Epidermal melanocyte (primary cell): ENCODE measurements around the gene ZNF219.

ENCODE experiments used
- DNase-seq: peaks from one replicate; pipeline ENCODE4 v3.0.0; 2011; ENCODE audit warnings: low spot score; ENCODE audit not compliant: insufficient read length

Gene ZNF219

DNA sequence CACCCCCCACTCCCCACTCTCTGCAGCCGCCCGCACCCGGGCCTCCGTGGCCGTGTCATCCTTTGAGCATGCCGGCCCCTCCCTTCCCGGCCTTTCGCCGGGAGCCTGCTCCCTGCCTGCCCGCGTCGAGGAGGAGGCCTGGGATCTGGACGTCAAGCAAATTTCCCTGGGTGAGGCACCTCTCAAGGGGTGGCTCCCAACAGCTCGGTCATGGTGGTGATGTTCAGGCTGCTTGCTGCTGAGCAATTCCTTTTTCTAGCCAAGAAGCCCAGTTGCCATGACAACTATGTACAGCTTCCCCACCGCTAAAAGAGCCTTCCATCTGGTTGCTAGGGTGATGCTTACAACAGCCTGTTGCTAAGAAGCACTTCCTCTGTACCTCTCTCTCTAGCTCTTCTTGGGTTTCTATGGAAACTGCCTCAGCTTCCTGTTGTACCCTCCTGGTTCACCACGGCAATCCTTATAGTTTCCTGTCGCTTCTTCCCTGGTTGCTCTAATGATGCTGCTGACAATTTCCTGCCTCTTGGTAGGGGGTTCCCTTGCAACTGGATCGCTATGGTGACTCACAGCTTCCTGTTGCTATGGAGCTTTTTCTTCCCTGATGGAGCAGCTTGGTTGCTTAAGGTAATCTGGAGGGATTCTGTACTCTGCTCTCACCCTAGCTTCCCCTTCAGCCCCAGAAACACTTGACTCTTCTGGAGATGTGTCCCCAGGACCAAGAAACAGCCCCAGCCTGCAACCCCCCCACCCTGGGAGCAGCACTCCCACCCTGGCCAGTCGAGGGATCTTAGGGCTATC, 11.0 kb downstream of the ZNF219 start:
- no peak for DNase-seq

DNA sequence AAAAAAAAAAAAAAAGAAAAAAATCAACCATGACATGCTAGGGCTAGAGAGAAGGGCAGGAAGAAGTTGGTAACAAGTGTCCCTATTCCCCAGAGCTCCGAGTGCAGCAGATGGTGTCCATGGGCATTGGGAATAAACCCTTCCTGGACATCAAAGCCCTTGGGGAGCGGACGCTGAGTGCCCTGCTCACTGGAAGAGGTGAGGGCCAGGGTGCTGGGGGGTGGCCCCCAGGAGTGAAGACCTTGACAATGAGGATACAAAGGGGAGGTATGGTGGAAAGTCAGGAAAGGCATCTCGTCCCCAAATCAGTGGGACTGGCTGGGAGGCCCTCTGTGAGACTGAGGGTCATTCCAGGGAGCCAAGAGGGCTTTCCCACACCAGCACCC, 11.6 kb downstream of the ZNF219 start:
- no peak for DNase-seq

DNA sequence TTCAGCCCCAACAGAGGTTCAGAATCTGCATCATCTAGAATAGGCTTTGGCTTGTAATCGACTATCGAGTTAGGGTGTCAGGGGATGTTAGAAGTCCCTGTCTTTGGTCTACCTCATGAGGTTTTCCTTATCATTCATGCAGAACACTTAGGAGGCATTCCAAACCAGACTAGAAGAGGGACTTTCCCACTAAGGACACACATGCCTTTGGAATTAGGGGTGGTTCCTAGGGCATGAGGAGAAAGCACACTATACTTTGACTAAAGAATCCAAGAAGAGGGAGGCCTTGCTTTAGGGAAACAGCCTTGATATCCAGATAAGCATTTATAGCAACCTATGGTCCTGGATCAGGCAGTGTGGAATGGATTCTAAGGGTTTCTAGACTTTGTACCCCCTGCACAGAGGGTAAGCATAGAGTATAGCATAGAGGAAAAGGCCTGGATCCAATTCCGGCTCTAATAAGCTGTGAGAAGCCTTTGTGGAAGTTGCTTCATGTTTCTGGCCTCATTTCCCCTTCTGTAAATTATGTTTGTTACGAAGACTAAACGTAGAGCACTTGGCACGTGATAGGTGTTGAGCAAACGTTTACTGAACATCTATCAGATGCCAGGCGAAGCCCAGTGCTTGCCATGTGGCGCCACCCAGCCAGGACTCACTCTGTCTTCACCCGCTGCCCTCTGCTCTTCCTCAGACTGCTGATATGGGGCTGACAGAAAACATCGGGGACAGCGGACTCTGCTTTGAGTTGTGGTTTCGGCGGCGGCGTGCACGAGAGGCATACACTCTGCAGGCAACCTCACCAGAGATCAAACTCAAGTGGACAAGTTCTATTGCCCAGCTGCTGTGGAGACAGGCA, 13.2 kb downstream of the ZNF219 start:
- no peak for DNase-seq

GRCh38 chr14:21084396-21084795, 14.1 kb downstream of the ZNF219 start:
- no peak for DNase-seq

GRCh38 chr14:21083565-21084325, 14.7 kb downstream of the ZNF219 start:
- DNase-seq: no peak

- no peak for DNase-seq
Observed at GRCh38 chr14:21081521-21082142, 16.8 kb downstream of the ZNF219 start.

DNA sequence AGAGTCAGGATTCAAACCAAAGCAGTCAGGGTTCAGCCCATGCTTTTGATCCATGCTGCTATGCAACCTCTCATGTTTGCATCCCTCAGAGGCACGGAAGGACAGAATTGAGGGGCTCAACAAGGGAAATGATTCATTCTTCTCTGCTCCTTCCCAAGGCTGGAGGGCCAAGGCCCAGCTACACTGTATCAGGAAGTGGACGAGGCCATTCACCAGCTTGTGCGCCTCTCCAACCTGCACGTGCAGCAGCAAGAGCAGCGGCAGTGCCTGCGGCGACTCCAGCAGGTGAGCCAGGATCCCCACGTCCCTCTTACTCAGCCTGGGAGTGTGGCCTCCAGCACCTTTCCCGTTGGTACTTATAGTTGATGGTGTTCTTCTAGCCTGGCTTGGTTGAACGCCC, 19.7 kb downstream of the ZNF219 start:
- no peak for DNase-seq

- DNase-seq: no peak
Observed at GRCh38 chr14:21078287-21078686, 20.2 kb downstream of the ZNF219 start.

GRCh38 chr14:21077672-21078071, 20.8 kb downstream of the ZNF219 start:
- no peak for DNase-seq

GRCh38 chr14:21075719-21076437, 22.6 kb downstream of the ZNF219 start:
- no peak for DNase-seq

DNA sequence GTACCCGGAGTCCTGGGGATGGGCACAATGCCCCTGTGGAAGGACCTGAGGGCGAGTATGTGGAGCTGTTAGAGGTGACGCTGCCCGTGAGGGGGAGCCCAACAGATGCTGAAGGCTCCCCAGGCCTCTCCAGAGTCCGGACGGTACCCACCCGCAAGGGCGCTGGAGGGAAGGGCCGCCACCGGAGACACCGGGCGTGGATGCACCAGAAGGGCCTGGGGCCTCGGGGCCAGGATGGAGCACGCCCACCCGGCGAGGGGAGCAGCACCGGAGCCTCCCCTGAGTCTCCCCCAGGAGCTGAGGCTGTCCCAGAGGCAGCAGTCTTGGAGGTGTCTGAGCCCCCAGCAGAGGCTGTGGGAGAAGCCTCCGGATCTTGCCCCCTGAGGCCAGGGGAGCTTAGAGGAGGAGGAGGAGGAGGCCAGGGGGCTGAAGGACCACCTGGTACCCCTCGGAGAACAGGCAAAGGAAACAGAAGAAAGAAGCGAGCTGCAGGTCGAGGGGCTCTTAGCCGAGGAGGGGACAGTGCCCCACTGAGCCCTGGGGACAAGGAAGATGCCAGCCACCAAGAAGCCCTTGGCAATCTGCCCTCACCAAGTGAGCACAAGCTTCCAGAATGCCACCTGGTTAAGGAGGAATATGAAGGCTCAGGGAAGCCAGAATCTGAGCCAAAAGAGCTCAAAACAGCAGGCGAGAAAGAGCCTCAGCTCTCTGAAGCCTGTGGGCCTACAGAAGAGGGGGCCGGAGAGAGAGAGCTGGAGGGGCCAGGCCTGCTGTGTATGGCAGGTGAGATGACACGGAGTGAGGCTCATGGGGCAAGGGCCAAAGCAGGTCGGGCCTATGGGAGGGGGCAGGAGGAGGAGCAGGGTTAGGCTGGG, 23.8 kb downstream of the ZNF219 start:
- DNase-seq: no peak

- DNase-seq: no peak
Observed at GRCh38 chr14:21073921-21074320, 24.5 kb downstream of the ZNF219 start.

DNA sequence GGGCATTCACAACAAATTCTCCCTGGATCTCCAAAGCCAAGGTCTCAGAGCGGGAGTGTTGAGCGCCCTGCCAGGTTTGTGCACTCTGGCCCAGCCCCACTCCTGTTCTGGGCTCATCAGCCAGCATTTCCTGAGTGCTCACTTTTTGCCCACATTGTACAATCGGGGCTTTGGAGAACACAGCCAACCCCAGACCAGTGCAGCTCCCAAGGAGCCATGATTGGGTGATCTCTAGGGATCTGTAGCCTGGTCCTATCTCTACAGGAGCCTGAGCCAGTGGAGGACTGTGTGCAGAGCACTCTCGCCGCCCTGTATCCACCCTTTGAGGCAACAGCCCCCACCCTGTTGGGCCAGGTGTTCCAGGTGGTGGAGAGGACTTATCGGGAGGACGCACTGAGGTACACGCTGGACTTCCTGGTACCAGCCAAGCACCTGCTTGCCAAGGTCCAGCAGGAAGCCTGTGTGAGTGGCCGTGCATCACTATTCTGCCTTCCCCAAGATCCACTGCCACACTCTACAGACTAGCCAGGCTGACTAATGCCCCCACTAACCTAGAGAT, 25.6 kb downstream of the ZNF219 start:
- no peak for DNase-seq

DNA sequence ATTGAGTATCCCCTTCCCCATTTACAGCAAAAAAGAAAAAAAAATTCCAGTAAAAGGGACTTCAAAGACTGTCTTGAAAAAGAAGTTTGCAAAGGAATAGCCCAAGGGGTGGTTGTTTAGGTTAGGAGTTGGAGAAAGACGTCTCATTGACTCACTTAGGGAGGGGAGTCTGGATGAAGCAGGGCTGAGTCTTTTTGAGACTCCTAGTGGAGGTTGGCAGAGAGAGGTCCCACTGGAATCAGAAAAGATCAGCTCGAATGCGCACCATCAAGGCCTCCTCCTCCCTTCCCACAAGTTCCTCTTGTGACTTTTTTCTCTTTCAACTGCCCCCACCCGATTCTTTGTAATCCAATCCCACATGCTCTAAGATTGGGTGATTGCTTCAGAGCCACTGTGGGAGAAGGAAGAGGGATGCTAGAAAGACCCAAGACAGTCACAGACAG, 26.4 kb downstream of the ZNF219 start:
- DNase-seq: peak; percentile 50

DNA sequence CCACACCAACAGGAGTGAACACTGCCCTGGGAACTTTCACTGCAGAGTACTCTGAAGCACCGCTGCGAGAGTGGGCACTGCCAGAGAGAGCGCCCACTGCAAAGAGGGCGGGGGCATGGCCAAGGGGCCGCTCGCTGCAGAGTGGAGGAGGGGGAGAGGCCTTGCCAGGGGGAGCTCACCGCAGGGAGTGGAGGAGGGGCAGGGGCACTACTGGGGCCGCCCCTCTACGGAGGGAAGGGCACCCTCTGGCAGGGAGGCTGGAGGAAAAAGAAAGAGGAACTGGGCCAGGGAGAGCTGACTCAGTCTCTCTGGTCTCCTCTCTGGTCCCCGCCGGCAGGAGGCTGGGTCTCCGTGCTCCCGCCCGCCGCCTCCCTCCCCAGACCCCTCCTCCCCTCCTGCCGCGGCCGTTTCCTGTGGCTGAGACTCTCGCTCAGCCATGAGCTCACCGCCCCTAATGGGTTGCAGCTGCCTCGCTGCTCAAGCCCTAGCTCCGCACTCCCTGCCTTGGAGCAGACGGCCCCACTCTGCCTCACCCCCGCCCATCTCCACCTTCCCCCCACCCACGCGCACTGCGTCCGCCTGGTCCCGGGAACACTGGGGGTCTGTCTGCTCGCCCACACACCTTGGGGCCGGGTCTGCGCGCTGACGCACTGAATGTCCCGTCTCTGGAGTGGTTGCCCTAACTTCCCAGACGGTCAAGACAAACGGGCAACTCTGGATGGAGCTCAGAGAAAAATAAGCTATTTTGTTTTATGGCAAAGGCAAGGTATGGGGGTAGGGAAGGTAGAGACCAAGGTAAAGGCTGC, 27.0 kb downstream of the ZNF219 start:
- DNase-seq: peak; percentile 84

DNA sequence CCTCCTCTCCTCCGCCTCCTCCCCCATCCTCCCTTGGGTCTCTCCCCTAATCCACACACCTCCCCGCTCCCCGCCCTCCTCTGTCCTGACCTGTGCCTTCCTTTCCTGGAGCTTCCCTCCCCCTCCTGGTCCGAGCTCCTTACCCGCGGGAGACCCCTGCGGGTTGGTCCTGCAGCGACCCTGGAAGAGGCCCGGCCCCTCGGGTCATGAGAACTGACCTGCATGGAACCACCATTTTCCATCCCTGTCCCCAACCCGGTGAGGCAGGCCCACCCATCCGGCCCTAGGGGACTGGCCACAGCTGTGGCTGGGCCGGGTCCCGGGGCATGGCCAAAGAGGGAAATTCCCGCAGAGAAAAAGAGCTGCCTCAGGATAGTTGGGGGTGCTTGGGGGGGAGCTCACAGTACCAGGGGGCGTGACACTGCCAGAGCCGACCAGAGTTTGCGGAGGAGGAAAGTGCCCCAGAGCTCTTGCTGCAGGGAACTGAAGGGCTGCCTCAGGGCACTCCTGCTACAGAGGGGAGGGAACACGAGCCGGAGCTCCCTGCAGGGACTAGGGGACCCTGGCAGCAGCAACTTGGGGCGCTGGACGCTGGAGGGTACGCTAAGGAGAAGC, 27.7 kb downstream of the ZNF219 start:
- no peak for DNase-seq

DNA sequence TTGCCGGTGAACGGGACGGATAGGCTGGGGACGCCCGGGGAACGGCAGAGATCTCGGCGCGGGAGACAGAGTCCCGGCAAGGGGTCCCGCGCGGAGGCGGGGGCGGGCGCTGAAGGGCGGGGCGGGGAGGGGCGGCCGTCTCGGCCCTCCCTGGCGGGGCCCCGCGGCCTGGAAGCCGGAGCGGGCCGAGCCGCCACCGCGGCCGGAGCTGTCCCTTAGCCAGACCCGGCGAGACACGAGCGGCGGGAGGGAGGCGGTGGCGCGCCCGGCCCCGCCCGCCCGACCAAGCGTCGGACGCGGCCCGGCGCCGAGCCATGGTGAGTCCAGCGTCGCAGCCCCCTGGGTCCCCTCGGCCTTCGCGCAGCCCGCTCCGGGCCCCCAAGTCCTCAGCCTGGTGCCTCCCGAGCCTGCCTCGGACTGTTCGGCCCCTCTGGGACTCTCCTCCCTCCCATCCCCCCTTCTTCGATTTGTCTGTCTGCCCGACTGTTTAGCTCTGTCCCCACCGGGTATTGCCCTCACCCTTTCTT, 28.3 kb downstream of the ZNF219 start, which contains the start of gene ARHGEF40:
Gene ARHGEF40, plus strand, starts transcription at position 222 of the 527 bp plus-strand sequence. Its CDS starts 93 bp downstream, at position 315.
- DNase-seq: no peak
